ENCODE results near the gene LRP1-AS. TPM values are rescaled to one million over a fixed set of nuclear protein-coding genes. Genes with fewer than 3 reads are reported as not detected.

Gene LRP1-AS
- total and polyA plus RNA-seq, 3 experiments from 2014 or later, result not detected

- Histone ChIP-seq H3K4me3 (ENCODE audit: low read length) (no peak overlapping the region), H3K4me1 (ENCODE audit: insufficient read depth, low read length) (peaks cover 5% of the 10 kb centered on the region)
- no peaks in the 10 kb centered on the region for H3K36me3 Mint-ChIP-seq
These were observed 15.2 kb upstream of the LRP1-AS start for GRCh38 chr12:57162553-57163125.

DNA sequence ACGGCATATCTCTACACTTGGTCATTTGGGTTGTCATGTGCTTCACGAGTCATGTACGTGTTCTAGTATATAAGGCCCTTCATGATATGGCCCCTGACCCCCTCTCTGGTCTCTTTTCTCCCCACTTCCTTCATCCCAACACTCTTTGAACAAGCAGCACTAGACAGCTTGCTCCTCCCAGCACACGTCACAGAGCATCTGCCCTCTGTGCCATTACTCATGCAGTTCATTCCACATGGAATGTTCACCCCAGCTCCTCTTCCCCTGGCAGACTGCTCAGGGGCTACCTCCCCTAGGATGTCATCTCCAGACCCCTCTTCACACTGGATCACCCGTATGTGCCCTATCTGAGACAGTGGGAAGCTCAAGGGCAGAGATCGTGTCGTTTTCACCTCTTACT lies 14.1 kb upstream of the LRP1-AS start:
- H3K4me1 Mint-ChIP-seq, result peaks cover 6 to 13% (median 8%) of the 10 kb centered on the region in 3 donors
- POLR2A ChIA-PET, result no interaction called here
- no peaks in the 10 kb centered on the region for H3K36me3 Mint-ChIP-seq
- peaks cover 0 to 6% of the 10 kb centered on the region in 2 donors for H3K27me3 Mint-ChIP-seq
- no peak for DNase-seq
- Histone ChIP-seq H3K27me3 (ENCODE audit: insufficient read depth, low read length, poor library complexity, severe bottlenecking) (no peaks in the 10 kb centered on the region), H3K36me3 (ENCODE audit: insufficient read depth, low read length) (no peaks in the 10 kb centered on the region), H3K4me3 (ENCODE audit: low read length) (no peak overlapping the region), H3K4me1 (ENCODE audit: insufficient read depth, low read length) (peaks cover 5% of the 10 kb centered on the region), H3K27ac (ENCODE audit: low read depth, low read length) (no peak overlapping the region), H3K9me3 (ENCODE audit: low read length) (no peaks in the 10 kb centered on the region)
- no peaks in the 10 kb centered on the region for H3K9me3 Mint-ChIP-seq
- CTCF ChIA-PET, result interaction anchor here (0.9 kb wide), 1 partner anchor 12 kb away, joined by 3 read pairs; no protein-coding TSS in a partner anchor
- H3K27ac Mint-ChIP-seq, result peak overlapping the region in 1 of 8 donors; percentile 8
- no peak overlapping the region for H3K4me3 Mint-ChIP-seq

More at GRCh38 chr12:57162553-57163125, 15.2 kb upstream of the LRP1-AS start:
- ChIA-PET CTCF (no interaction called here), POLR2A (no interaction called here)
- peaks cover 4 to 5% (median 5%) of the 10 kb centered on the region in 3 donors for H3K4me1 Mint-ChIP-seq
- Histone ChIP-seq H3K27me3 (ENCODE audit: insufficient read depth, low read length, poor library complexity, severe bottlenecking) (no peaks in the 10 kb centered on the region), H3K36me3 (ENCODE audit: insufficient read depth, low read length) (no peaks in the 10 kb centered on the region), H3K27ac (ENCODE audit: low read depth, low read length) (no peak overlapping the region), H3K9me3 (ENCODE audit: low read length) (no peaks in the 10 kb centered on the region)
- no peaks in the 10 kb centered on the region for H3K9me3 Mint-ChIP-seq
- H3K27me3 Mint-ChIP-seq, result peaks cover 0 to 4% of the 10 kb centered on the region in 2 donors
- no peak overlapping the region for H3K27ac Mint-ChIP-seq
- no peak overlapping the region for H3K4me3 Mint-ChIP-seq
- no peak for DNase-seq

DNA sequence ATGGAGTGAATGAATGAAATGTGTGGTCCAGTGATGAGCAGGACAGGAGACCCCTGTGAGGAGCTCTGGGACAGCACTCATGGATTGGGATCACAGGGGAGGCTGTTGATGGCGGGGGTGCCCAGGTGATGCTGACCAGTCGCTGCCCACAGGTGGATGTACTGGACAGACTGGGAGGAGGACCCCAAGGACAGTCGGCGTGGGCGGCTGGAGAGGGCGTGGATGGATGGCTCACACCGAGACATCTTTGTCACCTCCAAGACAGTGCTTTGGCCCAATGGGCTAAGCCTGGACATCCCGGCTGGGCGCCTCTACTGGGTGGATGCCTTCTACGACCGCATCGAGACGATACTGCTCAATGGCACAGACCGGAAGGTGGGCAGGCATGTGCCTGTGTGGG lies 13.3 kb upstream of the LRP1-AS start:
- no peak for DNase-seq
- CTCF ChIA-PET, result no interaction called here
- H3K4me3 ChIP-seq (ENCODE audit: low read length), result no peak overlapping the region
- peaks cover 5% of the 10 kb centered on the region for H3K4me1 ChIP-seq (ENCODE audit: insufficient read depth, low read length)
- no peaks in the 10 kb centered on the region for H3K27me3 ChIP-seq (ENCODE audit: insufficient read depth, low read length, poor library complexity, severe bottlenecking)
- POLR2A ChIA-PET, result no interaction called here
- Mint-ChIP-seq H3K27ac (peak overlapping the region in 1 of 8 donors; percentile 17), H3K9me3 (no peaks in the 10 kb centered on the region), H3K27me3 (peaks cover 0 to 10% of the 10 kb centered on the region in 2 donors), H3K4me1 (peaks cover 6 to 13% (median 8%) of the 10 kb centered on the region in 3 donors), H3K36me3 (no peaks in the 10 kb centered on the region), H3K4me3 (no peak overlapping the region)
- H3K27ac ChIP-seq (ENCODE audit: low read depth, low read length), result no peak overlapping the region
- no peaks in the 10 kb centered on the region for H3K9me3 ChIP-seq (ENCODE audit: low read length)
- no peaks in the 10 kb centered on the region for H3K36me3 ChIP-seq (ENCODE audit: insufficient read depth, low read length)

DNA sequence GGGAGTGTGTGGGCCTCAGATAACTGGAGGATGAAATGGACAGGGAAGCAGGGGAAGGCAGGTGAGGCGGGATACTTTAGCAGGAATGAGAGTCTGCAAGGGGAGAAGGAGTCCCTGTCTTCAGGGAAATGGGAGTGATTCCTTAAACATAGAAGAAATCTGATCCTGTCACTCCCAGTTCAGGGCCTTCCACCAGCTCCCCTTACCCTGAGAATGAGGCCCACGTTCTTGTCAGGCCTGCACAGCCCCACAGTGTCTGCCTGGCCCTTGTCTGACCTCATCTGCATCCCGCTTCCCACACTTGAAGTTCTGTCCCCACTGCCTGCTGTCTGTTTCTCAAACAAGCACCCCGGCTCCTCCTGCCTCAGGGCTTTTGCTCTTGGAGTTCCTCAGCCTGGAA lies 12.6 kb upstream of the LRP1-AS start:
- DNase-seq, result no peak
- Mint-ChIP-seq H3K27ac (no peak overlapping the region), H3K4me1 (peaks cover 6 to 13% (median 8%) of the 10 kb centered on the region in 3 donors), H3K36me3 (no peaks in the 10 kb centered on the region), H3K9me3 (no peaks in the 10 kb centered on the region), H3K4me3 (no peak overlapping the region), H3K27me3 (peaks cover 3 to 10% of the 10 kb centered on the region in 2 donors)
- Histone ChIP-seq H3K27me3 (ENCODE audit: insufficient read depth, low read length, poor library complexity, severe bottlenecking) (no peaks in the 10 kb centered on the region), H3K4me1 (ENCODE audit: insufficient read depth, low read length) (peaks cover 5% of the 10 kb centered on the region), H3K4me3 (ENCODE audit: low read length) (no peak overlapping the region), H3K36me3 (ENCODE audit: insufficient read depth, low read length) (no peaks in the 10 kb centered on the region), H3K27ac (ENCODE audit: low read depth, low read length) (no peak overlapping the region), H3K9me3 (ENCODE audit: low read length) (no peaks in the 10 kb centered on the region)
- CTCF ChIA-PET, result no interaction called here
- POLR2A ChIA-PET, result no interaction called here

DNA sequence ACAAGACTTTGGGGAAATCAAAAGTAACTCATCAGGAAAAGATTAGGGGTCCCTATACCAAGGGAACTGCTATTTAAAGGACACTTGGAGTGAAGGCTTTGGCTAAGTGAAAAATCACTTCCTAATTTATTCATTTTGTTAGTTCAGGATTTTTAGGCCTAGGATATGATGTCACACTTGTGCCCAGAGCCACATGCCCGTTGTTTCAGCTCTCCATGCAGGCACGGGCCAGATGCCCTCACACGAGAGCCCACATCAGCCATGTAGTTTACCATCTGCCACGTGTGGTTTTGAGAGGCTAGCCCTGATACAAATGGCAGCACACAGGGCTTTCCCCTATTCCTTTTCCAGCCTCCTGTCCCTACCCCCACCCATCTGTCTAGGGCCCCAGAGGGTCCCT lies 11.9 kb upstream of the LRP1-AS start:
- CTCF ChIA-PET, result no interaction called here

DNA sequence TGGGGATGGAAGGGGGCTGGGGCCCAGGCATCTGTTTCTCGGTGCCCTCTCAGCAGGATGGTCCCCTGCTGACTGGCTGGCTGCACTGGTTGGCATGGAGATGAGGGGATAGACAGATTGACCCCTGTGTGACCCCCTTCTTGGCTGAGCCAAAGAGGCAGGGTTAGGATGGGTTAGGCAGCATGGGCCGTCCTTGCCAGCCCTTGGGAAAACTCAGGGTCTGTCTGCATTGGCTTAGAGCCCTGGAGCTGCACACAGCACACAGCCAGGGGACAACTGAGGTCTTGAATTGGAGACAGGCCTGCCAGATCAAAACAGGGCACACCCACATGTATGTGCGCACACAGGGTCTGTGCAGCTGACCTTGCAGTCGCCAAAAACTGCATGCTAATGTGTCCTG lies 11.2 kb upstream of the LRP1-AS start:
- POLR2A ChIA-PET, result no interaction called here
- H3K27me3 ChIP-seq (ENCODE audit: insufficient read depth, low read length, poor library complexity, severe bottlenecking), result no peaks in the 10 kb centered on the region
- no peak overlapping the region for H3K4me3 ChIP-seq (ENCODE audit: low read length)
- H3K4me3 Mint-ChIP-seq, result no peak overlapping the region
- H3K4me1 Mint-ChIP-seq, result peaks cover 6 to 13% (median 8%) of the 10 kb centered on the region in 3 donors
- H3K36me3 ChIP-seq (ENCODE audit: insufficient read depth, low read length), result no peaks in the 10 kb centered on the region
- CTCF ChIA-PET, result no interaction called here
- peaks cover 3 to 10% of the 10 kb centered on the region in 2 donors for H3K27me3 Mint-ChIP-seq
- H3K4me1 ChIP-seq (ENCODE audit: insufficient read depth, low read length), result peaks cover 5% of the 10 kb centered on the region
- no peak for DNase-seq
- no peaks in the 10 kb centered on the region for H3K36me3 Mint-ChIP-seq
- no peak overlapping the region for H3K27ac Mint-ChIP-seq
- H3K27ac ChIP-seq (ENCODE audit: low read depth, low read length), result no peak overlapping the region
- H3K9me3 ChIP-seq (ENCODE audit: low read length), result no peaks in the 10 kb centered on the region
- H3K9me3 Mint-ChIP-seq, result no peaks in the 10 kb centered on the region

More for the DNA sequence above, 11.9 kb upstream of the LRP1-AS start:
- no peak overlapping the region for H3K27ac Mint-ChIP-seq
- peaks cover 5% of the 10 kb centered on the region for H3K4me1 ChIP-seq (ENCODE audit: insufficient read depth, low read length)
- POLR2A ChIA-PET, result no interaction called here
- H3K4me3 ChIP-seq (ENCODE audit: low read length), result no peak overlapping the region
- H3K4me3 Mint-ChIP-seq, result no peak overlapping the region
- H3K4me1 Mint-ChIP-seq, result peaks cover 6 to 13% (median 8%) of the 10 kb centered on the region in 3 donors
- peaks cover 3 to 10% of the 10 kb centered on the region in 2 donors for H3K27me3 Mint-ChIP-seq
- no peaks in the 10 kb centered on the region for H3K36me3 Mint-ChIP-seq
- no peak for DNase-seq
- no peak overlapping the region for H3K27ac ChIP-seq (ENCODE audit: low read depth, low read length)
- H3K36me3 ChIP-seq (ENCODE audit: insufficient read depth, low read length), result no peaks in the 10 kb centered on the region
- H3K9me3 Mint-ChIP-seq, result no peaks in the 10 kb centered on the region
- H3K27me3 ChIP-seq (ENCODE audit: insufficient read depth, low read length, poor library complexity, severe bottlenecking), result no peaks in the 10 kb centered on the region
- no peaks in the 10 kb centered on the region for H3K9me3 ChIP-seq (ENCODE audit: low read length)

- POLR2A ChIA-PET, result no interaction called here
- H3K36me3 ChIP-seq (ENCODE audit: insufficient read depth, low read length), result no peaks in the 10 kb centered on the region
- H3K9me3 ChIP-seq (ENCODE audit: low read length), result no peaks in the 10 kb centered on the region
- Mint-ChIP-seq H3K27ac (no peak overlapping the region), H3K36me3 (no peaks in the 10 kb centered on the region), H3K4me3 (peak overlapping the region in 1 of 7 donors; percentile 6), H3K27me3 (peaks cover 8 to 10% of the 10 kb centered on the region in 2 donors), H3K9me3 (no peaks in the 10 kb centered on the region), H3K4me1 (peaks cover 6 to 13% (median 8%) of the 10 kb centered on the region in 3 donors)
- H3K27me3 ChIP-seq (ENCODE audit: insufficient read depth, low read length, poor library complexity, severe bottlenecking), result no peaks in the 10 kb centered on the region
- CTCF ChIA-PET, result interaction anchor here (1.0 kb wide), 1 partner anchor 25 kb away, joined by 4 read pairs; no protein-coding TSS in a partner anchor
- no peak for DNase-seq
- H3K4me3 ChIP-seq (ENCODE audit: low read length), result no peak overlapping the region
- H3K27ac ChIP-seq (ENCODE audit: low read depth, low read length), result no peak overlapping the region
- peaks cover 5% of the 10 kb centered on the region for H3K4me1 ChIP-seq (ENCODE audit: insufficient read depth, low read length)
These were observed 10.8 kb upstream of the LRP1-AS start for GRCh38 chr12:57158186-57158585.

DNA sequence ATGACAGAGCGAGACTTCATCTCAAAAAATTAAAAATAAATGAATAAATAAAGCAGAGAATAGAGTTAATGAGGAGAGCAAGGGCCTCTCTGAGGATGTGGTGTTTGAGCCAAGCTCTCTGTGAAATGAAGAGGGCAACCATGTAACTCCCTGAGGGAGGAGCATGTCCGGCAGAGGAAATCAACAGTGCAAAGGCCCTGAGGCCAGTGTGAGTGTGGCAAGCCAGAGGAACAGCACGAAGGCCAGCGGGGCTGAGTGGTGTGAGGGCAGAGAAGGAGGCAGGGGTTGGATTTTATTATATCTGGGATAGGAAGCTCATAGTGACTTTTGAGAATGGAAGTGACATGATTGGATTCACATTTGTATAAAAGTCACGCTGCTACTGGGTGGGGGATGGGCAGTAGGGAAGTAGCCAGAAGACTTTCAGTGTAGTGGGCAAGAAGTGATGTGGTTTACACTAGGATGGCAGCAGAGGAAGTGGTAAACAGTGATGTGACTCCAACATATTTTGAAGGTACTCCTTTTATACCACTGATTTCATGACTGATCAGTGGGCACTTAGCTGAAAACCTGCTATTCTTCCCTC lies 10.3 kb upstream of the LRP1-AS start:
- Histone ChIP-seq H3K4me3 (ENCODE audit: low read length) (no peak overlapping the region), H3K27me3 (ENCODE audit: insufficient read depth, low read length, poor library complexity, severe bottlenecking) (no peaks in the 10 kb centered on the region), H3K4me1 (ENCODE audit: insufficient read depth, low read length) (peaks cover 5% of the 10 kb centered on the region), H3K36me3 (ENCODE audit: insufficient read depth, low read length) (no peaks in the 10 kb centered on the region), H3K27ac (ENCODE audit: low read depth, low read length) (no peak overlapping the region), H3K9me3 (ENCODE audit: low read length) (no peaks in the 10 kb centered on the region)
- Mint-ChIP-seq H3K36me3 (no peaks in the 10 kb centered on the region), H3K9me3 (no peaks in the 10 kb centered on the region), H3K27ac (peak overlapping the region in 2 of 8 donors; percentile 3 to 22), H3K4me3 (peak overlapping the region in 2 of 7 donors; percentile 6 to 15), H3K4me1 (peaks cover 6 to 13% (median 8%) of the 10 kb centered on the region in 3 donors), H3K27me3 (peaks cover 9 to 10% of the 10 kb centered on the region in 2 donors)
- POLR2A ChIA-PET, result no interaction called here
- CTCF ChIA-PET, result interaction anchor here (1.0 kb wide), 1 partner anchor 25 kb away, joined by 4 read pairs; no protein-coding TSS in a partner anchor
- DNase-seq, result no peak

Data from CD8-positive, alpha-beta memory T cell (primary cell).